ENCODE results near the gene ZDHHC3.

DNA sequence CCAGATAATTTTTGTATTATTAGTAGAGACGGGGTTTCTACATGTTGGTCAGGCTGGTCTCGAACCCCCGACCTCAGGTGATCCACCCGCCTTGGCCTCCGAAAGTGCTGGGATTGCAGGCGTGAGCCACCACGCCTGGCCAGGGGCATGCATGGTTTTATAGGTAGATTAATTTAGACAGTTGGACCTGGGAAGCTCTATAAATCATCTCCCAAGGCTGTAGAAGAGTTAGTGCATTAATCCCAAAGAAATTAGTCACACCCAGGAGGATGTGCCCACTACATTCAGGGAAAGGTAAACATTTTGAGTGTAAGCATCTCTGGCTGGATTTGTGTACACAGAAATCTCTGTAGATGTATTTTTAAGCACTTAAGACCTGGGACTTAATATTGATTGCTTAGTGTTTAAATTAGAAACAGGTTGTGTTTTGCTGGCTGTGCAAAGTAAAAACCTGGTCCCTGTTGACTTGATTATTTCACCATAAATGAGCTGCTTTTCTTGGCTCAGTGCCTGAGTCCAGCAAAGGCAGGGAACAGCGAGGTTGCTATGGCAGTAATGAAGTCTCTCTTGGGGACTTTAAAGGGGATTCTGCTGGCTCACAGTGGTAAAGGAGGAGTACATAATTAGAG lies 19.3 kb upstream of the ZDHHC3 start:
- TF ChIP-seq, protein P1, sequence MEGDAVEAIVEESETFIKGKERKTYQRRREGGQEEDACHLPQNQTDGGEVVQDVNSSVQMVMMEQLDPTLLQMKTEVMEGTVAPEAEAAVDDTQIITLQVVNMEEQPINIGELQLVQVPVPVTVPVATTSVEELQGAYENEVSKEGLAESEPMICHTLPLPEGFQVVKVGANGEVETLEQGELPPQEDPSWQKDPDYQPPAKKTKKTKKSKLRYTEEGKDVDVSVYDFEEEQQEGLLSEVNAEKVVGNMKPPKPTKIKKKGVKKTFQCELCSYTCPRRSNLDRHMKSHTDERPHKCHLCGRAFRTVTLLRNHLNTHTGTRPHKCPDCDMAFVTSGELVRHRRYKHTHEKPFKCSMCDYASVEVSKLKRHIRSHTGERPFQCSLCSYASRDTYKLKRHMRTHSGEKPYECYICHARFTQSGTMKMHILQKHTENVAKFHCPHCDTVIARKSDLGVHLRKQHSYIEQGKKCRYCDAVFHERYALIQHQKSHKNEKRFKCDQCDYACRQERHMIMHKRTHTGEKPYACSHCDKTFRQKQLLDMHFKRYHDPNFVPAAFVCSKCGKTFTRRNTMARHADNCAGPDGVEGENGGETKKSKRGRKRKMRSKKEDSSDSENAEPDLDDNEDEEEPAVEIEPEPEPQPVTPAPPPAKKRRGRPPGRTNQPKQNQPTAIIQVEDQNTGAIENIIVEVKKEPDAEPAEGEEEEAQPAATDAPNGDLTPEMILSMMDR (conservative IDR thresholded peaks at IDR 0.05; ENCODE audit: low read depth, low read length) = no peak
- TF ChIP-seq EZH2 (IDR thresholded peaks at IDR 0.05; ENCODE audit: borderline replicate concordance, low read depth, low read length, poor library complexity, severe bottlenecking) = no peak

All from A673 (cell line).